Measurements from ENCODE around the gene PDCD10.

GRCh38 chr3:167728176-167728575 lies 6.5 kb downstream of the PDCD10 start:
- TF ChIP-seq CTCF (IDR thresholded peaks at IDR 0.05) (no peak), POLR2A (IDR thresholded peaks at IDR 0.05) (no peak)
